Gastrocnemius medialis (tissue), 4 donors: ENCODE data around the gene GNG13.

ENCODE experiments used
- POLR2A ChIP-seq, 2 donors: fragments of 450-650 bp; IDR thresholded peaks; one replicate each; pipeline ENCODE4 v1.6.1; 2017; ENCODE audit warnings: antibody characterized with exemption in 2 of 2, mild to moderate bottlenecking in 2 of 2, moderate library complexity in 2 of 2
- TF ChIP-seq, protein P1 (sequence below), 5 experiments: fragments of 450-650 bp in 3 of 5; fragments of 200-600 bp in 2 of 5; sonication (generic) in 2 of 5; IDR thresholded peaks in 4 of 5; conservative IDR thresholded peaks in 1 of 5; 1 replicate in 4 of 5; 2 replicates in 1 of 5; pipeline ENCODE4 v1.5.1; 2016 to 2019; ENCODE audit warnings: antibody characterized with exemption in 5 of 5, mild to moderate bottlenecking in 3 of 5, moderate library complexity in 3 of 5

DNA sequence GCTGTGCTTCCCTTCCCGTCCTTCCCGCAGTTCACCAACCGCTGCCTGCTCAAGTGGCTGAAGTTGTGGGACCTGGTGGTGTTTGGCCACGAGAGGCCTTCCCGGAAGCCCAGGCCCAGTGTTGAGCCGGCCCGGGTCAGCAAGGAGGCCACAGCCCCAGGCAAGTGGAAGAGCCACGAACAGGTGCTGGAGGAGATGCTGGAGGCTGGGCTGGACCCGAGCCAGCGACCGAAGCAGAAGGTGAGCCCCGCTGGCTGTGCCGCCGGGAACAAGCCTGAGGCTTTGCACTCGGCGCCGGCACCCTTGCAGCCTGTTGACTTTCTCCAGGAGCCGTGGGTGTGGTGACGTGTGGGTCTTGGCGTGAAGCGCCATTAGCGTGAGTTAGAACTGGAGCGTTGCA, 9.4 kb downstream of the GNG13 start:
- TF ChIP-seq, protein P1, sequence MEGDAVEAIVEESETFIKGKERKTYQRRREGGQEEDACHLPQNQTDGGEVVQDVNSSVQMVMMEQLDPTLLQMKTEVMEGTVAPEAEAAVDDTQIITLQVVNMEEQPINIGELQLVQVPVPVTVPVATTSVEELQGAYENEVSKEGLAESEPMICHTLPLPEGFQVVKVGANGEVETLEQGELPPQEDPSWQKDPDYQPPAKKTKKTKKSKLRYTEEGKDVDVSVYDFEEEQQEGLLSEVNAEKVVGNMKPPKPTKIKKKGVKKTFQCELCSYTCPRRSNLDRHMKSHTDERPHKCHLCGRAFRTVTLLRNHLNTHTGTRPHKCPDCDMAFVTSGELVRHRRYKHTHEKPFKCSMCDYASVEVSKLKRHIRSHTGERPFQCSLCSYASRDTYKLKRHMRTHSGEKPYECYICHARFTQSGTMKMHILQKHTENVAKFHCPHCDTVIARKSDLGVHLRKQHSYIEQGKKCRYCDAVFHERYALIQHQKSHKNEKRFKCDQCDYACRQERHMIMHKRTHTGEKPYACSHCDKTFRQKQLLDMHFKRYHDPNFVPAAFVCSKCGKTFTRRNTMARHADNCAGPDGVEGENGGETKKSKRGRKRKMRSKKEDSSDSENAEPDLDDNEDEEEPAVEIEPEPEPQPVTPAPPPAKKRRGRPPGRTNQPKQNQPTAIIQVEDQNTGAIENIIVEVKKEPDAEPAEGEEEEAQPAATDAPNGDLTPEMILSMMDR (IDR thresholded peaks at IDR 0.05 in 4 of 5, conservative IDR thresholded peaks at IDR 0.05 in 1 of 5) = no peak
- no peak for TF ChIP-seq POLR2A (IDR thresholded peaks at IDR 0.05)
